OCI-M2 (cell line): ENCODE measurements around the gene STARD10.
"Not testable (repeated sequence)": the region's sequence is repeated elsewhere in the genome, so short reads cannot be mapped to it uniquely, and the experiment has no call there.

Experiments
- DNase-seq: peaks from one replicate; lab custom pipeline; 2025; ENCODE audit not compliant: unreplicated experiment; lab: John Stamatoyannopoulos, UW

The STARD10 gene, protein sequence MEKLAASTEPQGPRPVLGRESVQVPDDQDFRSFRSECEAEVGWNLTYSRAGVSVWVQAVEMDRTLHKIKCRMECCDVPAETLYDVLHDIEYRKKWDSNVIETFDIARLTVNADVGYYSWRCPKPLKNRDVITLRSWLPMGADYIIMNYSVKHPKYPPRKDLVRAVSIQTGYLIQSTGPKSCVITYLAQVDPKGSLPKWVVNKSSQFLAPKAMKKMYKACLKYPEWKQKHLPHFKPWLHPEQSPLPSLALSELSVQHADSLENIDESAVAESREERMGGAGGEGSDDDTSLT

GRCh38 chr11:72793425-72794367 is at the start of gene STARD10:
STARD10 (minus strand) TSS chr11:72794047; CDS start chr11:72781181, 12,866 bp downstream.
- DNase-seq, result peak; percentile 90

DNA sequence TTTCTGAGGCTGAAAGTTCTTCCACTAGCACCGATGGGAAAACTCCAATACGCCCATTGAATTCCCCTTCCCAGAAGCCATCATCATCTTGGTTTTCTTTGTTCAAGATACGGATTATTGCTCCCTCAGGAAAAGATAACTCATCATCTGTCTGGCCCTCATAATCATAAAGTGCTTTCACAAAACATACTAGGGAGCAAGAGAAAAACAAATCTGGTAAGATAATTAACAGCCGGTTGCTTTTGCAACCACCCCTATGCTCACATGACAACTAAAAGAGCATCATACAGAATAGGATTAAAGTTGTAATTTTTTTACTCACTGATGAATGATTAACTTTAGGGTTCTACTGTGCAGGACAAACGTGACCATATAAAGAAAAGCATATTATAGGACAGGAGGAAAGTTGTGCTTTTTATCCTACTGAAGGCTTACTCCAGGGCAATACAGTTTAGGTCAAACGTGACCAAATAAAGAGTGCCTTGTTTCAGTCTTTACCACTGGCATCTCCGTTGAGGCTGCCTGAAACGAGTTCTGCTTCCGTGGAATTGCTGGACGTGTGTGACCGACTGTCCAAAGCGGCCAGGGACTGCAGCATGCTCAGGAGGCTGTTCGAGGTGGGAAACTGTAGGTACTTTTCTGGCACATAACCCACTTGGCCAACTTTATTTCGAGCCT is 48.9 kb upstream of the STARD10 start:
- DNase-seq, result no peak

DNA sequence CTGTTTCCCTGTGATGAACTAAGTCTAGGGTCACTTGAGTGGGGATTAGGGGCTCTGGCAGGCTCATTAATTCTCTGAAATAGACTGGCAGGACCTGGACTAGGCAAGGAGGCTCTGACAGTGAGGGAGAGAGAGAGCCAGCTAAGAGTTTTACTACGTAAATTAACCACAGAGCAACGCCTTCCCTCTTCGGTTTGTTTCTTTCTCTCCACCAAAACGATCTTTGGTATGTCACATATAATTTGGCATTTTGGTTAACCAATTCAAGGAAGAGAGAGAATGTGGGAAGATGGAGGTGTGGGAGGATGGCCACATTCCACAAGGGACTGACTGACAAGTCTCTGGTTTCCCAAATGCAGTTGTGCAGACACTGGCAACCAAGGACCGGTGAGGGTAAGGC is 48.3 kb upstream of the STARD10 start:
- DNase-seq, result no peak

DNA sequence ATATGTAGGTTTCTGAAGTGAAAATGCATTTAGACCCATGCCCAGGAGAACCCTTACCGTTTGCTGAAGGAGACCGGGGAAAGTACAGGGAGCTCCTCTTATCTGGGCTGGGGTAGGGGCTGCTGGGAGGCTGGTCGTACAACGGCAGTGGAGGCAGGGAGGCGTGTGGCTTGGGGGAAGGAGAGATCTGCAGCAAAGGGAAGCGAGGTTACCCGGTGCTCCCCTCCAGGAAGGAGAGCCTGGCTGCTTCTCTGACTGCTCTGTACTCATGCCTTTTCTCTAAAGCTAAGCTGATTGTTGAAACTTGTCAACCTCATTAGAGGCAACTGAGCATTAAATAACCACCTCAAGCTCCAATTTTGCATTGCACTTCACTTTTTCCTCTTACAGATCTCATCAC is 47.5 kb upstream of the STARD10 start:
- DNase-seq, result no peak

- DNase-seq, result no peak
Observed at GRCh38 chr11:72840780-72841179, 46.9 kb upstream of the STARD10 start.

DNA sequence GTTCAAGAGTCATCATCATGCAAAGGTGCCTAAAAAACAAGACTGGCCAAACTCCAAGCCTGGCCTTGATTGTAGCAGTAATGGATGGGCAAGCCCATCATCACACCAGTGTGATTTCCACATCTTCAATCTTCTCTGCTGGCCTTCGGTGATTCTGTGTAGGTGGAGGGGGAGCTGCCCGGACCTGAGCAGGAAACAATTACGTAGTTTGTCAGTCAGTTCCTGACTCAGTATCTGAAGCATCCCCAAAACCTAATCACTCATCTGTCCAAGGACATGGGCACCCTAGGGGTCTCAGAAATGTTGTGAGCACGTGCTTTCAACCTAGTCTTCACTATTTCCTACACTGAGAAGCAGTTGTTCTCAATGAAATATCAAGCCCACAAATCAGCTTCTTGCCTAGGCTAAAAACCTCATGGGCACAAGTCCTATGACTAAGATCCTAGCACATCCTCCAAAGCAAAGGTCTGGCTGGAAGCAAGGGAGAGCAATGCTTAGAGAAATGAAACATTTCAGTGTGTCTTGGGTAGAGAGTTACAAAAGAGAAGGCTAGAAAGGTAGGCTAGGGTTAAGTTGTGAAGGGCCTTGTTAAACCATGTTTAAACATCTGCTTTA is 45.0 kb upstream of the STARD10 start:
- no peak for DNase-seq

DNA sequence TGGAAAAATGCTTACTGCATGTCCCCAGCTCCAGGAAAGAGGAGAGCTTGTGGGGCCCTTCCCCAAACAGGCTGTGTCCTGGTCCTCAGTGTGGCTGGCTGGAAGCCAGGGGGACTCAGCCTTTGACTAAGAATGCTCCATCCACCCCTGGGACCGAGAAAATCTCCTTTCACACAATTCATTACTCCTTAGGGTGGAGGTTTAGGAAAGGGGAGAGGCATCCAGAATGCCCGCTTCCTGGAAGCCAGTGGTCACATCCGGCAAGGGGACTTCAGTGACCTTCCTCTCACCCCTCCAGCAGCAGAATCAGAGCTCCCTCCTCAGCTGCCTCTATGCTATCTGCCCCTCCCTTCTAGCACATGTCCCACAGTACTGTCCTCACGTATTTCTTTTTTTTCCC is 42.3 kb upstream of the STARD10 start:
- DNase-seq, result no peak

DNA sequence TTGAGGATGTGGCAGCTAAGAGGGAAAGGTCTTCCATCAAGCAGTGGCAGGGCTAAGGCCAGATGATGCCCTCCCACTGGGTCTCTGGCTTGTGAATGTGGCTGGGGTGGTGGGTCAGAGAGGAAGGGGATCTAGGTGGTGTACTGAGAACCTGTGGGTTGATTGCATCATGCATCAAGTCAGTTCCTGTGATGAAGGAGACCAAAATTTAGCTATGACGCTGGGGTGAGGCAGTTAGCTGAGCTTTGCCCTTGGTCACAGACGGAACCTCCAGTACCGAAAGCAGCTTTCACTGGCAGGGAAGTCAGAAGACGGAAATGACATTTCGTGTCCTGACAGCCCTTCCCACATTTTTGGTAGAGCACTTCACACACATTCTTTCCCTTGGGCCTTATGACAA is 41.1 kb upstream of the STARD10 start:
- DNase-seq, result no peak

DNA sequence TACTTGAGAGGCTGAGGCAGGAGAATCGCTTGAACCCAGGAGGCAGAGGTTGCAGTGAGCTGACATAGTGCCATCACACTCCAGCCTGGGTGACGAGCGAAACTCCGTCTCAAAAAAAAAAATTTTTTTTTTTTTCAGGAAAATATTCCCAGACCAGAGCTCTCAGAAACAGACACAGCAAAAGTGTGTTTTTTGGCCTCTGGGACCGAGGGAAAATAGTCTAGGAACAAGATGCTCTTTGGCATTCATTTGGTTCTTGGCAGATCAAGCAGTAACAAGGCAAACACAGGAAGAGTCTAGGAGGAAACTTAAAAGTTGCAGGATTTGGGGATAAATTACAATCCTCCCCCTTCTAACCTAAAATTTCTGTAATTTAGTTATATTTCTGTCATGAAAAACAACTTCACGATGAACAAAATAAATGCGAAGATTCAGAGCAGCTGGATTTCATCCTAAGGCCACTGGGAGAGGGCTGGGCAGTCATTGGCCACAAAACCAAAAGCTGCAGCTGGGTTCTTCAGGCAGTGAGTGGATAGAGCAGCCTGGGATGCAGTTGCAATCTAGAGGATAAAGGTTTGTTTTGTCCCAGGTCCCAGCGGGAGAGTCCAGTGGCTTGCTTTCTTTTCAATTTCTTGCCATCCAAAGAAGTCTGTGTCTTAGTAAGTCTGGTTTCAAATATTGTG is 40.1 kb upstream of the STARD10 start:
- DNase-seq, result no peak

GRCh38 chr11:72833083-72833733 is 39.4 kb upstream of the STARD10 start:
- DNase-seq, result no peak

GRCh38 chr11:72832301-72833082 is 38.6 kb upstream of the STARD10 start:
- DNase-seq, result no peak

DNA sequence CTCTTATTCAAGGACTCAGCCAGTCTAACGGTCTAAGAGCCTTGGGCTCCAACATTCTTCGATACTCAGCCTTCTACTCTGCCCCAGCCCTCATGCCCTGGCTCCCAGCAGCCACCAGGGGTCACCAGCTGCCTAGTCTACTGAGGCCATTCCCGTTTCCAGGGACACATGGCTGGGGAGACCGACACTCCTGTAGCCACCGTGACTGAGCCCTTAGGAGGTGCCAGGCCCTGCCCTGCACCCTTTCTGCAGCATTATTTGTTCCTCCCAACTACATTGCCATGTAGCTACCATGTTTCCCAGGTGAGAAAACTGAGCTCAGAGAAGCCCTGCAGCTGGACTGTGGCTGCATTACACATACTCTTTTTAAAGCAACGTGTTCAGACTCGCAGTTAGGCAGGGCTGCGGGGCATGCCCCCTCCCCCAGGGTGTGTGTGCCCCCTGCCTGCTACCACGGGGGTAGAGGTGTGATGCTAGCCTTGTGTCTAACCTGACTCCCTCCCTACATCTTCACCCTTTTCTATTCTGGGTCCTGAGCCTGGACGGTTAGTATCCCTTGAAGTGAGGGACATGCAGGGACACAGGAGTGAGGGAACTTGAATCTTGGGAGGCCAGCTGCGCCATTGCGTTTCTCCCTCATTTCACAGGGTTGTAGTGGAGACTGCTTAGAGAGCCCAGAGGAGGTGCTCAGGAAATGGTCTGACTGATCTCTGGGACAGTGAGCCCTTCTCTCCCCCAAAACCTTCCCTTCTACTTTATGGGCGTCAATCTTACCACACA is 37.9 kb upstream of the STARD10 start:
- DNase-seq, result no peak

- no peak for DNase-seq
Observed at GRCh38 chr11:72829884-72830533, 36.2 kb upstream of the STARD10 start.

DNA sequence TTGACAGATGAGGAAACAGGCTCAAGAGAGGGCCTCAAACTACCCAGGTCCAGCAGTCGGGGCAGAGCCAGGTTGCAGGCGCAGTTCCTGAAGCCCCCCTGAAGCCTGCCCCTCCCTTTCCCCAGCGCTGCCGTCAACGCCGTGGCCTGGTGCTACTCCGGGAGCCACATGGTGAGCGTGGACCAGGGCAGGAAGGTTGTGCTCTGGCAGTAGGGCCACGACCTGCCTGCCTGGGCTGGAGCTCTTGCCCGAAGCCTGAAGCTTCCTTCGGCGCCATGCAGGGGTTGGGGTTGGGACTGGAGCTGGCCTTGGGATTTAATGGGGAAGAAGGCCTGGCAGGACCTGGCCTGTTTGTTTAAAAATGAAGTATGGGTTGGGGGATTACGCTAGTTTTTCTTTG is 35.3 kb upstream of the STARD10 start:
- DNase-seq, result no peak

GRCh38 chr11:72828692-72829101 is 34.9 kb upstream of the STARD10 start:
- DNase-seq, result no peak

- no peak for DNase-seq
Observed at GRCh38 chr11:72828081-72828567, 34.3 kb upstream of the STARD10 start.

- DNase-seq, result not testable (repeated sequence)
Observed at GRCh38 chr11:72827656-72828055, 33.8 kb upstream of the STARD10 start.

DNA sequence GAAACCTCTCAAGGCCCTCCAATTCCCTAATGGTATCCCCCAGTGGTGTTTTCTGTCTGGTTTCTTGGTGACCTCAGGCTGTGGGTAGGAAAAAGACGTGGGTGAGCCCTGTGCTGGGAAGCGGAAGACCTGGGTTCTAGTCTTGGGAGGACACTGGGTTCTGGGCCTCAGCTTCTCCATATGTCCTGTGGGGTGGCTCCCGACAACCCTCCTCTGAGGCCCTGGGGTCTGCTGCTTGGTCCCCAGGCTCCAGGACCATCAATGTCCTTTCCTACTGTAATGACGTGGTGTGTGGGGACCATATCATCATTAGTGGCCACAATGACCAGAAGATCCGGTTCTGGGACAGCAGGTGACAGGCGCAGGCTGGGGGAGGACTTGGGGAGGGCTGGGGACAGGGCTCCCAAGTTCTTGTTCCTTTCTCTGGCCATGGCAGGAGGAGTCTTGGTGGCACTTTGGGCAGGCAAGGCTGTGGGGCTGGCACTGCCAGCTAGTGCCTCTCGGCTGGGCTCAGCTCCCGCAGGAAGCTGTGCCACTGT is 33.2 kb upstream of the STARD10 start:
- no peak for DNase-seq
